Germinal center (tissue), 1 donor: ENCODE data around the gene OAT.
"Not testable (repeated sequence)": the region's sequence is repeated elsewhere in the genome, so short reads cannot be mapped to it uniquely, and the experiment has no call there.

Experiments
- DNase-seq: peaks from one replicate; pipeline ENCODE4 v3.0.0; 2012; ENCODE audit warnings: mixed read lengths, low spot score

The OAT gene

DNA sequence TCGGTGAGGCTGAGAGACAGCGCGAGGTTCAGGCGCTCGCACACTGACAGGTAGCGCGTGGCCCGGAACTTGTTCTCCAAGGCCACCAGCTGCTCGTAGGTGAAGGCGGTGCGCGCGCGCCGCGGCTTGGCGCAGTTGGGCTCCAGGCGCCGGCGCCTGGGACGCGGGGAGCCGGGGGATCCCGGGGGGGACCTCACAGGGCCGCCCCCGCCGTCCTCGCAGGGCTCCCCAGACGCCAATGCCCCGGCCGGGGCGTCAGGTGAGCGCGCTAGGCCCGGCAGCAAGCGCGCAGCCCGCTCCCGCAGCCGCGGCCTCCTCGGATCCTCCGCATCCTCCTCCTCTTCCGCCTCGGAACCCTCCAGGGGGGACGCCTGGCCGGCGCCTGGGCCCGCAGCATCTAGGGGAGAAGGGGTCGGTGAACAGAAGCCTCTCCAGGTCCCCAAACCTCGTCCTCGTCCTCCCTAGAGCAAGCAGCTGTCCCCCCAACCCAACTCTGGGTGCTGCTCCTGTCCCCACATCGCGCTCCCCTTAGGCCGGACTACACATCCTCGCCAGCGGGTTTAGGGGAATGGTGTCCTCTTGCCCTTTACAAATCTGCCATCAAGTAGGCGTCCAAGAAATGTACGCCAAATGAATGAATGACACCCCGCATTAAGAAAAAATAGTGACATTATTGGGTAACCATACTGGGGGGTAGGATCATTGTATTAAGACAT is 29.2 kb upstream of the OAT start:
- DNase-seq: no peak

DNA sequence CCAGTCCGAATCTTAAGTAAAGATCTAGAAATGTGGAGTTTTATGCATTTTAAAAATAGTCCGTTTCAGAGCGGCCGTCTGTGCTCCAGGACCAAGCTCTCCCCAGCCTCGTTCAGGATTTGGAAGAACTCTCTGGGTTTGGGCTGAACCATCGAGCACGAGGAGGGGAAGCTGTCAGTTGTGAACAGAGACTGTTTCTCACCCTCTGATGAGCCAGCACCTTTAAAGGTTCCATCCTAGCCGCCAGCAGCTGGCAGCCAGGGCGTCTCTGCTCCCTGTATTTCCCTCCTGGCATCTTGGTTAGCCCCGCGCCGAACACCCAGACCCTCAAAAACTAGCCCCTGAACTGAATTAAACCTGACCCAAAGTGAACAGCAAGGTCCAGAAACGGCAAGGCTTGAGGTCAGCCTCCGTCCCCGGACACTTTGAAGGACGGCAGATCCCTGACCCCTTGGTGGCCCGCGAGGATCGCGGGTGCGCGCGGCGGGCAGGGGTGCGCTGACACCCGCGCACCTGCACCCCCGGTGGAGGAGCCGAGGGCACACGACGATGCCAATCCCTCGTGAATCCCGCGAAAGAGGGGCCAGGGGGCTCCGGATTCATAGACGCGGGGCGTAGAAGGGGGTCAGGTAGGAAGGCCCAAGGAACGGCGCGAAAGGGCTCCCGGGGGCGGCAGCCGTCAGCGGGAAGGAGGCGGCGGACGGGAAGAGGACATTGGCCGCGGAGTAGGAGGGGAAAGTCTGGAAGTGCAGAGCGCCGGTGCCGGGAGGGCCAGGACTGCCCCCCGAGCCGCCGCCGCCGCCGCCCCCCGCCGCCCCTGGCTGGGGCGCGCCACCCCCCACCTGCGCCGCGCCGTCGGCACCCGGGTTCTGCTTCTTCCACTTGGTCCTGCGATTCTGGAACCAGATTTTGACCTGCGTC is 28.4 kb upstream of the OAT start:
- DNase-seq: no peak

- DNase-seq: not testable (repeated sequence)
Observed at GRCh38 chr10:124441694-124442093, 23.0 kb upstream of the OAT start.

- DNase-seq: no peak
Observed at GRCh38 chr10:124436191-124436638, 17.5 kb upstream of the OAT start.

- not testable (repeated sequence) for DNase-seq
Observed at GRCh38 chr10:124435683-124436082, 17.0 kb upstream of the OAT start.

DNA sequence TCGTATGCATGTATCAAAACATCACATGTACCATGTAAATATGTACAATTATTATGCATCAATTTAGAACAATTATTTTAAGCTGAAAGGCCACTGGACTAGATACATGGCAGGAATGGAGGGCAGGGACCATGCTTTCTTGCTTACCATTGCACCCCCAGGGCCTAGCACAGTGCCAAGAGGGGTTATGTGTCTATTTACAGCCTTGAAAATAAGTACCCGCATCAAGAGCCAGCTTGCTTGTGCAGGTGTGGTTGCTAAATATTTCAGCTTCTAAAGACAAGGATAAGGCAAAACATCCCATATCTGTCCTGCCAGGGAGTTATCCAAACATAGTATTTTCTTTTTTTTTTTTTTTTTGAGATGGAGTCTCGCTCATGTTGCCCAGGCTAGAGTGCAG is 14.7 kb upstream of the OAT start:
- DNase-seq: no peak

DNA sequence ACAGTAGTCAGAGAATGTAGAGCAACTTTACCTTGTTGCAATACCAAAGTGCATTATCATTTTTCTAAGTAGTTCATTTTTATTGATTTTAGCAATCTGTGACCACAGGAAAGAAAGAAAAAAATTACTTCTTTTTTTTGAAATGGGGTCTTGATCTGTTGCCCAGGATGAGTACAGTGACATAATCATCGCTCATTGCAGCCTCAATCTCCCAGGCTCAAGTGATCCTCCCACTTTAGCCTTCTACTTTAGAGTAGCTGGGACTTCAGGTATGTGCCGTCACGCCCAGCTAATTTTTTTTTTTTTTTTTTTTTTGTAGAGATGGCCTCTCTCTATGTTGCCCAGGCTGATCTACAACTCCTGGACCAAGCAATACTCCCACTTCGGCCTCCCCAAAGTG is 11.4 kb upstream of the OAT start:
- DNase-seq: no peak

DNA sequence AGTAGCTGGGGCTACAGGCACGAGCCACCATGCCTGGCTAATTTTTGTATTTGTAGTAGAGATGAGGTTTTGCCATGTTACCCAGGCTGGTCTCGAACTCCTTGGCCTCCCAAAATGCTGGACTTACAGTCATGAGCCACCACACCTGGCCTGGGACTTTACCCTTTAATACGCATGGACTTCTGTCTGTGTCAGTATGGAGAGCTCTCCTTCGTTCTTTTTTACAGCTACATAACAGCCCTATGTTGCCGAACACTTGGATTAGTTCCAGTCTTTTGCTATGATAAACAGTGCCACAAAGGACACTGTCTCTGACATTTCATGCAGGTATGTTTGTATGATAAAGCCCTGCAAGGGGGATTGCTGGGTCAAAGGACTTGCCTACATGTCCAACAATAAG is 10.9 kb upstream of the OAT start:
- DNase-seq: no peak

GRCh38 chr10:124428207-124428777 is 9.6 kb upstream of the OAT start:
- DNase-seq: no peak

- DNase-seq: no peak
Observed at GRCh38 chr10:124425227-124425962, 6.7 kb upstream of the OAT start.

DNA sequence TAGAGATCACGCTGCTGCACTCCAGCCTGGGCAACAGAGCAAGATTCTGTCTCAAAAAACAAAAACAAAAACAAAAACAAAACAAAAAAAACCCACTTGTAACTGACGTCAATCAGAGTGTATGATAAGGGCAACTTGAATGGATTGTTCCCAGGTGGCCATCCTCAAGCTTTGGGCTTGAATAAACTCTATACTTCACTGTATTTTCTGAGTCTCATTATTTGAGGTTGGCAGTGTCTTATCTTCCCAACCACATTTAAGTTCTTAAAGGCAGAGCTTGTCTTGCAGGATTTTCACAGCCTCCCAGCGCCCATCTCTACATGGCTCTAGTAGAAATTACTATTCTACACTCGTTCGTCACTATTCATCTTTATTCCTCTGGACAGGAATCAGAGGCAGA is 5.1 kb upstream of the OAT start:
- DNase-seq: no peak

GRCh38 chr10:124422742-124423141 is 4.0 kb upstream of the OAT start:
- DNase-seq: no peak

GRCh38 chr10:124420254-124420653 is 1.5 kb upstream of the OAT start:
- DNase-seq: no peak

DNA sequence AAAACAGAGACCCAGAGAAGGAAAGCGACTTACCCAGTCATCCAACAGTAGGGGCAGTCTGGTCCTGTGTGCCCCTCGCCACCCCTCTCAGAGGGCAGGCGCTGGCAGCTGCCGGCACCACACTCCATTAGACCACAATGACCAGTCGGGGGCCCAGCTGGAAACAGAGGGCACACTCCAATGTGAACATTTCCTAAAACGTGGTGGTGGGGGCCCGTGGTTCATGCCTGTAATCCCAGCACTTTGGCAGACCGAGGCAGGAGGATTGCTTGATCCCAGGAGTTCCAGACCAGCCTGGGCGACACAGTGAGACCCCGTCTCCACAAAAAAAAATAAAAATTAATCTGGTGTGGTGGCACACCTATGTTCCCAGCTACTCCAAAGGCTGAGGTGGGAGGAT is 912 bp upstream of the OAT start:
- DNase-seq: peak; percentile 2

DNA sequence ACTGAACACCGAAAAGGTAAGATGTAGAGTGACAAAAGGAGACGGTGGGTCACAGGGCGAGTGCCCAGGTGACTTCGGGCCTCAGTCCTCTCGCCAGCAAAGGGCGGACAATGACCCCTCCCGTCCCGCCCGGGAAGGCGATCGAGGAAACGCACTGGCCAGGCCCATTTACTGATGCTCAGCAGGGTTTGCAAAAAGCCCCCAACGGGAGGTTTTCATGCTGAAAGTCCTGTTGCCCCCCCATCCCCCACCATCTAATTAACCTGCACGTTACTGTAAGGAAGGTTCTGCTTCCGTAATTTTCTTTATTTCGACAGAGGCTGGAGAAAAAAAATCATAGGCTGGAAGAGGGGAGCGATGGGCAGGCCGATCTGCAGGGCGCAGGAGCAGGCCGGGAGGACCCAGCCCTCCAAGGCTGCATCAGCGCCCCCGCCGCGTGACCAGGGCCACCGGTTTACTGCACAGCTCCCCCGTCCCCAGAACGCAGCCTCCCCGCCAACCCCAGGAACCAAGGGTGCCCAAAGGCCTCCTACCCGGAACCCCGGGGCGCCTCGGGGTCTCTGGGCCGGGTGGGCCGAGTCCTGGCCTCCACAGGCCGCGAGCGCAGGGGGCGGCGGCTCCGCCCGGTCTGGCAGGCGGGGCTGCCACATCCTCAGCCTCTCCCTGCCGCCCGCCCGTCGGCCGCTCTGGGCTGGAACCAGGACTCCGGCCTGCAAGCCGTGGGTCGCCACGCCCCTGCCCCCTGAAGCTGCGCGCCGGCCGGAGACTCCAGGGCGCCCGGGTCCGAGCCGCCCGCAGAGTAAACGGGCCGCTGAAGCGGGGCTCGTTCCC is 613 bp downstream of the OAT start:
- peak; percentile 54 for DNase-seq

DNA sequence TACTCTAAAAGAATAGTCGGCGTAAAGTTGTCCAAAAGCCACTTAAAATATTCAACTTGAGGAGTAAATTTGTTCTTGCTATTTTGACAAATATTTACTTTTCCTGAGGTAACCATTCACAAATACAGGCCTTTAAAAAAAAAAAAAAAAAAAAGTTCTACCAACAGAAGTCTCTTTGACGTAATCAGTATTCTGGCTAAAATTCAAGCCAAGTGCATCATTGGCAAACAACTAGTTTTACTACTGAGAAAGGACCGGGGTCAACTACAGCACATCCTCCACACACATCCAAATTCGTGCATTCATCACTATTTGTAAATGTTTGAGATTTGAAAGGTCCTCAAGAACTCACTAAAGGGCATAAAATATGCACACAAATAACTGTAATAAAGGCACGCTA is 2.0 kb downstream of the OAT start:
- no peak for DNase-seq

DNA sequence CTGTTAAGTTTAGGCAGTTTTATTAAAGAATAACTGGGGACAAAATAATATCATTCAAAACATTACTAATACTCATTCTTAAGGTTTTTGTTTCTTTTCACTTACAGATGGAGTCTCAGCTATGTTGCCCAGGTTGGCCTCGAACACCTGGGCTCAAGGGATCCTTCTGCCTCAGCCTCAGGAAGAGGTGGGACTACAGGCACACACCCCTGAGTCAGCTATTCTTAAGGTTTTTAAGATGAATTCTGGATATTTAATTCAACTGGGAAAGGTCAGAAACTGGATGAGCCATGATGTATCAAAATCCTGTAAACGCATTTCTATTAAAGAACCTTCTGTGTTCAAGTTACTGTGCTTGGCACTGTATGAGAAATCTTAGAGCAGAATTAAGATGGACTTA is 3.5 kb downstream of the OAT start:
- no peak for DNase-seq

GRCh38 chr10:124414076-124414475 is 4.6 kb downstream of the OAT start:
- no peak for DNase-seq

GRCh38 chr10:124409696-124410095 is 9.0 kb downstream of the OAT start:
- no peak for DNase-seq

- no peak for DNase-seq
Observed at GRCh38 chr10:124408357-124408756, 10.4 kb downstream of the OAT start.

GRCh38 chr10:124407456-124407855 is 11.3 kb downstream of the OAT start:
- no peak for DNase-seq
